ENCODE data around the gene TBC1D10A.

Gene TBC1D10A

DNA sequence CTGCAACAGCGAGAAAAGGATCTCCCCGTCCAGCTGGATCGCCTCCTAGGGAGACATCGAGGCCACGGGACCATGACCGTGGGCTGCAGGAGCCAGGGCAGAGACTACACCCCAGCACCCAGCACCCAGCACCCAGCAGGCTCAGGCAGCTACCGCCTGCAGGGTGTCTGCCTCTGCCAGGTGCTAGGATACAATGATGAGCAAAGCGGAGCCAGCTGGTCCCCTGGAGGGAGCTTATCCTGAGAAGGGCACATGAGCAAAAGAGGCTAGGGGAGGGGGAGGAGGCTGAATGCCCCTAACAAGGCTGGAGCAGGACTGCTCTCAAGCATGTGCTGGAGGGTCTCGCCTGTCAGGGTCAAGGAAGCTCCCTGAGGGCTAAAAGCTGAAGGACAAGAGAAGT is 32.7 kb downstream of the TBC1D10A start:
- FAIRE-seq, result no peak
- DNase-seq (ENCODE audit: insufficient read length, low spot score), result peak; percentile 35
- TF ChIP-seq, protein P1, sequence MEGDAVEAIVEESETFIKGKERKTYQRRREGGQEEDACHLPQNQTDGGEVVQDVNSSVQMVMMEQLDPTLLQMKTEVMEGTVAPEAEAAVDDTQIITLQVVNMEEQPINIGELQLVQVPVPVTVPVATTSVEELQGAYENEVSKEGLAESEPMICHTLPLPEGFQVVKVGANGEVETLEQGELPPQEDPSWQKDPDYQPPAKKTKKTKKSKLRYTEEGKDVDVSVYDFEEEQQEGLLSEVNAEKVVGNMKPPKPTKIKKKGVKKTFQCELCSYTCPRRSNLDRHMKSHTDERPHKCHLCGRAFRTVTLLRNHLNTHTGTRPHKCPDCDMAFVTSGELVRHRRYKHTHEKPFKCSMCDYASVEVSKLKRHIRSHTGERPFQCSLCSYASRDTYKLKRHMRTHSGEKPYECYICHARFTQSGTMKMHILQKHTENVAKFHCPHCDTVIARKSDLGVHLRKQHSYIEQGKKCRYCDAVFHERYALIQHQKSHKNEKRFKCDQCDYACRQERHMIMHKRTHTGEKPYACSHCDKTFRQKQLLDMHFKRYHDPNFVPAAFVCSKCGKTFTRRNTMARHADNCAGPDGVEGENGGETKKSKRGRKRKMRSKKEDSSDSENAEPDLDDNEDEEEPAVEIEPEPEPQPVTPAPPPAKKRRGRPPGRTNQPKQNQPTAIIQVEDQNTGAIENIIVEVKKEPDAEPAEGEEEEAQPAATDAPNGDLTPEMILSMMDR (IDR thresholded peaks at IDR 0.05; ENCODE audit: insufficient read depth, missing control alignments), result no peak

DNA sequence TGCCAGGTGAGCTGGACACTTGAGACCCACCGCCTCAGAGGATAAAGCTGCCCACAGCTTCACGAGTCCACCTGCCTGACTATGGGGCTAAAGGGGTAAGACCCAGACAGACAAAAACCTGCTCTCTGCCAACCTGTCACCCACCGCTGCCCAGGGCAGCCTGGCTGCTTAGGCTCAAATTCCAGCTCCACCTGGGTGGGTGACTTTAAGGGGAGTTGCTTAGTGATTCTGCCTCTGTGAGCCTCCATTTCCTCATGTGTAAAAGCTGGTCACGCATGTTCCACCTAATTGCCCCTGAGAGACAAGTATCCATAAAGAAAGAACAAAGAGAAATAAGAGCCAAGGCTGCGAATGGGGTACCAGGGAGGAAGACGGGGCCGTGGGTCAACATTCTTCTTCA is 33.7 kb downstream of the TBC1D10A start:
- TF ChIP-seq, protein P1 (IDR thresholded peaks at IDR 0.05; ENCODE audit: insufficient read depth, missing control alignments), result no peak
- no peak for DNase-seq (ENCODE audit: insufficient read length, low spot score)
- FAIRE-seq, result no peak

DNA sequence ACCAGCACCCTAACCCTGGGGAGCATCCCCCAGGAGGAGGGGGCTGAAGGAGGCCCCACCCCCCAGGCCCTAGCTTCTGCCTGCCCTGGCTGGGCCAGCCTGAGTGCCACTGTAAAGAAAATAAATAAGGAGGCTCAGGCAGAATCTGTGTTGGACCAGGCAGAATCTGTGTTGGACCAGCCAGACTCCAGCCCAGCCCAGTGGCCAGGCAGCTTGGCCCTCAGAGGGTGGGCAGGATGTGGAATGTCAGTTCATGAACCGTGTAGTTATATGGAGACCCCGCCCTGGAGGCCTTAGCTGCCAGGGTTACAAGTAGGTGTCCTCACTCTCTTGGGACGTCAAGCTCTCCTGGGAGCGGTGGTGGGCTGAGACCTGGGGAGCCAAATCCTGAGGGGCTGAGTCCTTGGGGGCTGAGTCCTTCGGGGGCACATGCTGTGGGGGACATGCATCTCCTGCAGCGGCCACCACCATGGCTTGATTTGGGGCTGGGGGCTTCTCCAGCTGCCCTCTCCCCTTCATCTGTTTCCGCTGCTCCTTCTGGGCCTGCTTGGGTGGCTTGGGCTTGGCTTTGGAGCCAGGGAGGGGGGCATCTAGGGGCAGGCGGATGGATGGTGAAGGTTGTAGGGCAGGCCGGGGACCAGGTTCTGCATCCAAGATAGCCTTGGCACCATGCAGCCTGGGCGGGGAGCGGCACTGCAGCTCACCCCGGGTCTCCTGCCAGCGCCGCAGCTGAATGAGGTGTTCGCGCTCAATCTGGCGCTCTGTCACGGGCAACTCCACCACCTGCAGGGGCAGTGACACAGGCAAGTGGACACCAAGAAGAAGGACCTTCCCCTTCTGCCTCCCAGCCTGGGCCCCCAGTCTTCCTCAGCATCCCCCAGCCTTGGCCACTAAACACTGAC is 34.4 kb downstream of the TBC1D10A start:
- TF ChIP-seq, protein P1 (IDR thresholded peaks at IDR 0.05; ENCODE audit: insufficient read depth, missing control alignments), result no peak
- FAIRE-seq (no peak), DNase-seq (ENCODE audit: insufficient read length, low spot score) (no peak)

DNA sequence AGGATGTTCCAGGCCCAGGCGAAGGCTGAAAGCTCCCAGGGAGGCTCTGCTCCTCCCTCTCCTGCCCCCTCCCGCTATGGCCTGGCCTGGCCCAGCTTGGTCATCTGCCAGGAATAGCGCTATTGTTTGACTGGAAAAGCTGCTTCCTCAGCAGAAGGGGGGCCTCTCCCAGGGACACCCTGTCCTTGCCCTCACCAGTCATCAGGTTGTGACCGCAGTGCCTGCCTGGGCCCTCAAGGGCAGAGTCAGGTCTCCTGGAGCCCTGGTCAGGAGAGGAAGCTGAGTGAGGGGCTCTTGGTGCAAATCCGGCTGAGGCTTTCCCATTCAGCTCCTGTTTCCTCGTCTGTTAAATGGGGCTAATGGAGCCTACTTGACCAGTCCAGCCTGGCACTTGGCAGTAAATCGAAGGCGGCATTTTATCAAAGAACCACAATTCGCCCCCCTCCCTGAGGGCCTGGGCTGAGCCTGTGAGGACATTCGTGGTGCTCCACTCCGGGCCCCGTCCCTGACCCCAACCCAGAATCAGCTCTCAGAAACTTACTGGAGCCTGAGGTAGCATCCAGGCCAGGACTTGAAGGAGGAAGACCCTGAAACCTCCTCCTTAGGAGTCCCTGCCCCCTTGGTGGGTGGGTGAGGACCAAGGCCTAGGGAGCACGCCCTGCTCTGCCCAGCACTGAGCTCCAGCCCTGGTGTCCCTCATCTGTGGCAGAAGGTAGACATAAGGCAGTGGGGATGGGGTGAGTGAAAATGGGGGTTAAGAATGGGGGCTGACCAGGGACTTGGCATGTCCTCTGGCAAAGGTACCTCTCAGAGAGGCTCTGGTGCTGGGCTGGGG is 35.5 kb downstream of the TBC1D10A start:
- TF ChIP-seq, protein P1 (IDR thresholded peaks at IDR 0.05; ENCODE audit: insufficient read depth, missing control alignments), result no peak
- no peak for DNase-seq (ENCODE audit: insufficient read length, low spot score)
- no peak for FAIRE-seq

DNA sequence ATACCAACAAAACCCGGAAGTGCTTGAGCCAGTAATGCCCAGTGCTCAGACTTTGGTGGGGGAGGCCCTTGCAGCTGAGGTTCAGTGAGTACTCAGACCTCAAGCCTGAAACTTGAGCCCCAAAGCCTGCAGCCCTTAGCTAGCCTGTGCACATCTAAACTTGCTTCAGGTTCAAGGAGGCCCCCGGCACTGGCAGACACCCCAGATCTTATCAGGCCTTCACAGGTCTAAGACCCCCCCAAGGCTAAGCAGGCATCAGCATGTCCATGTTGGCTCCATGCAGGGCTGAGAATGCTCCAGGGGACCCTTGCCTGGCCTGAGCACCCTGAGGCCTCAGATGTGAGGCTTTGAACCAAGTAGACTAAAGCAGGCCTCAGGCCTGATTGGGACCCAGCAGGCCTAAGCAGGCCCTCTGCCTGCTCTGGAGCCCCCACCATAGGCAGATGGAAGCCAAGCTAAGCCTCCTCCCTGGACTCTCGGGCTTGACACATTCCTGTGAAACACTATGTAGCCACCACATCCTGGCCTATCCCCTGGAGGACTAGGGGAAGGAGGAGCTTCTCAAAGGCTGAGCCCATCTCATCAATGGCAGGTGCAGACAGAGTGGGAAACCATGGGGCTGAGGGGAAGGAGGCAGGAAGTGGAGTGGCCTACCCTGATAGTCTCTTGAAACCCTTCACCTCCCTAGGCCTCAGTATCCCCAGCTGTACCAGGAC is 36.2 kb downstream of the TBC1D10A start:
- FAIRE-seq, result no peak
- no peak for DNase-seq (ENCODE audit: insufficient read length, low spot score)

DNA sequence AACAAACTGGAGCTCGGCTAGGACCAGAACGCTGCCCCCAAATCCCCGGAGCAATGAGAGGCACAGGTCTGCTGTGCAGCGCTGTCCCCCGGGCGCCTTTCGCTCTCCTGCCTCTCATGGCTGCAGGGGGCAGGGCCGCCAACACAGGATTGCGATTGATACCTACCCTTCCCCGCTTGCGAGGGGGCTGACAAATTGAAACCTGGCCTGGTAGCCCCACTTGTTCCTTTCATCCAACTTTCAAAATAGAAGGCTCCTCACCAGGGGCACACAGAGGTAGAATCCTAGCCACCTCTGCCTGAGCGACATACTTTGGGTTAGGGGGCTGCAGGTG is 36.8 kb downstream of the TBC1D10A start:
- TF ChIP-seq, protein P1 (IDR thresholded peaks at IDR 0.05; ENCODE audit: insufficient read depth, missing control alignments), result no peak
- no peak for DNase-seq (ENCODE audit: insufficient read length, low spot score)
- FAIRE-seq, result no peak

More for the DNA sequence above, 36.2 kb downstream of the TBC1D10A start:
- TF ChIP-seq, protein P1 (IDR thresholded peaks at IDR 0.05; ENCODE audit: insufficient read depth, missing control alignments), result no peak

All from D721Med (cell line).